ENCODE data around the gene UBE2M.

The UBE2M gene

DNA sequence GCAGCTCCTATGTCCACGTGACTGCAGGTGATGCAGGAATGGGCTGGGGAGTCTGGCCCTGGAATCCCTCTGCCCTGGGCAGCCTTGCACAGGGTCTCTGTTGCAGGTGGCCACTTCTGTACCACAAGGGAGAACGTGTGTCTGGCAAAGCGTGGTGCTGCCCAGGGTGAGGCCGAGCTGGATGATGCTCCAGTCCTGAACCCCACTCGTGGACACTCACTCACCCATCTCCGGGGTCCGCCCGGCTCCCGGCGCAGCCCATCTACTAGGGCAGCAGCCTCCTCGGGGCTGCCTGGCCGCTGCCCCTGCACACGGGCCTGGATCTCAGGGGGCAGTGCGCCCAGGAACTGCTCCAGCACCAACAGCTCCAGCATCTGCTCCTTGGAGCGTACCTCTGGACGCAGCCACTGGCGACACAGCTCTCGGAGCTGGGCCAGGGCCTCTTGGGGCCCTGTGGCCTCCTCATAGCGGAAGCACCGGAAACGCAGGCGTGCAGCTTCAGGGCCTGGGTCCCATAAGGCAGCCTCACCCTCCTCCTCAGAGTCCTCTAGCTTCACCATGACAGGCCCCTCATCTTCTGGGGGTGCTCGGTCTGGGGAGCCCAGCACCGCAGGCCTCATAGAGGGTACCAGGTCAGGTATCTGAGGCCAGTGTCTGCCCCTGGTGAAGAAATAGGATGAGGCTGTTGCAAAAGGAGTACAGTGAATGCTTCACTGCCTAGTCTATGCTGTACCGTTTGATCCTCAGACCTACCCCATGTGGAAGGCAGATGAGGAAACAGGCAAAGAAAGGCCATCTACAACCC, 12.6 kb upstream of the UBE2M start:
- no peak for DNase-seq

GRCh38 chr19:58569943-58570670, 11.7 kb upstream of the UBE2M start:
- DNase-seq, result no peak

DNA sequence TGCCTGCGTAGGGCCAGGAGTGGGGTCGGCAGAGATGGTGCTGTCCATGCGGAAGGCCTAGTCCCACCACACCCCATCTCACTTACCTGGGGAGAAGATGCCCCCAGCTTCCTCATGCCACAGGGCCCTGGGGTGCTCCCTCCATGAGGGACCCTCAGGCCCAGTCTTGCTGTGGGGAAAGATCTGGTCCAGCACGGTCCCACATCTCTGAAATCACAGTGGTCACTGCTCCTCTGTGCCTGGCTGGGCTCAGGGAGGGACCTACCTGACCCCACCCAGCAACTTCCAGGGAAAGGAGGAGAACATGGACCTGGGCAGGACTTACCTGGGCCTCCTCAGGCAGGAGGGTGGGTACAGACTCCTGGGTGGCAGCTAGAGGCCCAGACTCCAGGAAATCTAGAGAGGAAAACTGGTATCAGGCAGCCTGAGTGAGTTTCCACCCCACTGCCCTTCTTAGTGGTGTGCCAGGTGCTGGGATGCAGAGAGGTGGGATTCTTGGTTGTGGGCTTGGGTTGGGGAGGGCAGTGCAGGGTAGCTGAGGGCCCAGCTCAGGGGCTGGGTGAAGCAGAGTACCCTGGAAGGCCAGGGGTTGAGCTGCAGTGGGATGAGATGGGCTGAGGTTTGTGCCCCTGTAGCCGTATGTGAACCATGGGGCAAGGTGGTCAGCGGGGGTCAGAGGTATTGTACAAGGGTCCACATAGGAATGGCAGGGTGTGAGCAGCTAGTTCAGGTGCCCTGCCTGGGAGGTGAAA, 11.0 kb upstream of the UBE2M start:
- no peak for DNase-seq

GRCh38 chr19:58568453-58569130, 10.2 kb upstream of the UBE2M start:
- DNase-seq, result no peak

- no peak for DNase-seq
These were observed 8.6 kb upstream of the UBE2M start for GRCh38 chr19:58566989-58567388.

GRCh38 chr19:58563823-58564222, 5.4 kb upstream of the UBE2M start:
- no peak for DNase-seq

- DNase-seq, result no peak
These were observed 4.7 kb upstream of the UBE2M start for GRCh38 chr19:58563034-58563573.

DNA sequence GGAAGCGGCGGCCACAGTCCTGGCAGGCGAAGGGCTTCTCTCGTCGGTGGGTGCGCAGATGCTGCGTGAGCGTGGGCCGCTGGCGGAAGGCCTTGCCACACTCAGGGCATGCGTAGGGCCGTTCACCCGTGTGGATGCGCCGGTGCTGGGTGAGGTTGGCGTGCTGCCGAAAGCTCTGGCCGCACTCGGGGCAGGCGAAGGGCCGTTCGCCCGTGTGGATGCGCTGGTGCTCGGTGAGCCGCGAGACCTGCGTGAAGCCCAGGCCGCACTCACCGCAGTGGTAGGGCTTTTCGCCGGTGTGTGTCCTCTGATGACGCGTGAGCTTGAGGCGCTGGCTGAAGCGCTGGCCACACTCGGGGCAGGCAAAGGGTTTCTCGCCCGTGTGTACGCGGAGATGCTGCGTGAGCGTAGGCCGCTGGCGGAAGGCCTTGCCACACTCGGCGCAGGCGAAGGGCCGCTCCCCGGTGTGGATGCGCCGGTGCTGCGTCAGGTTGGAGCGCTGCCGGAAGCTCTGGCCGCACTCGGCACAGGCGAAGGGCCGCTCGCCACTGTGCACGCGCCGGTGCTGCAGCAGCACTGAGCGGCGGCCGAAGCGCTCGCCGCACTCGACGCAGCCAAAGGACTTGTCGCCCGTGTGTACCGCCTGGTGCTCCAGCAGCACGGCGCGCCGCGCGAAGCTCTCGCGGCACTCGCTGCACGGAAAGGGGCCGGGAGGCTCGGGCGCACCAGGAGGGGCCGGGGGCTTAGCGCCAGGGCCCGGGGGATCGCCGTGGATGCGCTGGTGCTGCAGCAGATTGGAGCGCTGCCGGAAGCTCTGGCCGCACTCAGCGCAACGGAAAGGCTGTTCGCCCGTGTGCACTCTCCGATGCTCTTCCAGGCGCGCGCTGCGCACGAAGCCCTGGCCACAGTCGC, 4.0 kb upstream of the UBE2M start:
- DNase-seq, result no peak

DNA sequence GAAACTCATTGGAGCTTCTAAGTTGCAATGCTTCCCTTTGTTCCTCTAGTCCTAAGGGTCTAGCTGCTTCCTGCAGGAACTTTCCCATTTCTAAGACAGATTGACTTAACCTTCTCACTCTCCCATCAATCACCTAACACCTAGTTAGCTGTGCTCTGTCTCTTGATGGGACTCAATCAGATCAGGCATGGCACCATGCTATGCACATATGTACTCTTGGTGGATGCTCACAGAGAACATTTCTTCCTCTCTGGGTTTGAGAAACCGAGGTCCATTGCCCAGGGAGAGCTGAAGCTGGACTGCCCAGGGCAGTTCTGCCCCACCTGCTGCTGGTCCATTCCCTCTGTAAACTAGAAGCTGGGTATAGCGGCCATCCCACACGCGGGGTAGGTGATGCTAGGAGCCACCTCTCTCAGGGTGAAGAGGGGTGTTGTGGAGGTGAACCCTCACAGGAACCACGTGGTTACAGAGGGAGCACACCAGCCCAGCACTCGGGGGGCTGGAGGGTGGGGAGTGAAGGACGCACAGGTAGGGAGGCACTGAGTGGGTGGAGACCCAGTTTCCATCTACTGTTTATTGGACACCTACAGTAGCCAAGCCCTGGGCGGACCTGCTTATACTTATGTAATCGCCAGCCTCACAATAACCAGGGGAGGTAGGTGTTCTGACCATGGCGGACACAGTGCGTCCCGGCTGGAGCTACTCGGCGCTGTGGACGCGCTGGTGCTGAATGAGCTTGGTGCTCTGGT, 3.1 kb upstream of the UBE2M start:
- DNase-seq, result no peak

GRCh38 chr19:58560921-58561320, 2.5 kb upstream of the UBE2M start:
- DNase-seq, result no peak

DNA sequence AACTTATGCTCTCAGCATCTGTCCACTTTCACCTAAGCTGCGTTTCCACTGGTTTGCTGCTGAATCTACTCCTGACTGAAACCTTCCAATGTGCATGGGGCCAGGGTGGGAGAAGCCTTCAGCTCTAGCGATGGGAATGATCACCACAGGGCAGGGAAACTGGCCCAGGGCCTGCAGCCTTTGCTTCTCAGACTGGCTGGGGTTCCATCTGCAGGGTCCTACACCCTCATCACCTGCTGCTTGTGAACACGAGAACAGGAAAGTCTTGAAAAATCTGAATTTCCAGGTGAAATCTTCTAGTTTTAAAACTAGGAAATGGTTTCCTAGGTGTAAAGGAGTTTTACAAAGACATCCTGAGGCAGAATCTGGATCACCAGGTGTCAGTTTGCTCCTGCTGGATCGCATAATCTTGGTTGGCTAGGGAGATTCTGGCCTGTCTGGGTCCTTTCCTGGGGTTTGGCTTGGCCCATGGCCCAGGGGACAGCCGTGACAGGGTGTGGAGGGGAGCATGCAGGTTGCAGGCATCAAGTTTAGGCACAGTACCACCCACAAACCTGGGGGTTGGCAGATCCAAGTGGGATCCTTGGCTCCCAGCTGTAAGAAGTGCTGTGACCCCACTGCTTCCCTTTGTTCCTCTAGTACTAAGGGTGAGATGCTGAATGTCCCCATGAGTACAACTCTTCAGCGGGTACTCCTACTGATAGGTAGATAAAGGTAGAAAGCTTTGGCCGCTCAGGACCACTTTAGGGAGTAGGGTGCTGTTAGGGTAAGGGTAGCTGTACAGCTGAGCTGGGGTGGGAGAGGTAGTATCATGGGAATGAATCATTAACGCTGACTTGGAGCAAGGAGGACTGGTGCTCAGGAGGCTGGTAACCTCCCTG, 1.8 kb upstream of the UBE2M start:
- no peak for DNase-seq

DNA sequence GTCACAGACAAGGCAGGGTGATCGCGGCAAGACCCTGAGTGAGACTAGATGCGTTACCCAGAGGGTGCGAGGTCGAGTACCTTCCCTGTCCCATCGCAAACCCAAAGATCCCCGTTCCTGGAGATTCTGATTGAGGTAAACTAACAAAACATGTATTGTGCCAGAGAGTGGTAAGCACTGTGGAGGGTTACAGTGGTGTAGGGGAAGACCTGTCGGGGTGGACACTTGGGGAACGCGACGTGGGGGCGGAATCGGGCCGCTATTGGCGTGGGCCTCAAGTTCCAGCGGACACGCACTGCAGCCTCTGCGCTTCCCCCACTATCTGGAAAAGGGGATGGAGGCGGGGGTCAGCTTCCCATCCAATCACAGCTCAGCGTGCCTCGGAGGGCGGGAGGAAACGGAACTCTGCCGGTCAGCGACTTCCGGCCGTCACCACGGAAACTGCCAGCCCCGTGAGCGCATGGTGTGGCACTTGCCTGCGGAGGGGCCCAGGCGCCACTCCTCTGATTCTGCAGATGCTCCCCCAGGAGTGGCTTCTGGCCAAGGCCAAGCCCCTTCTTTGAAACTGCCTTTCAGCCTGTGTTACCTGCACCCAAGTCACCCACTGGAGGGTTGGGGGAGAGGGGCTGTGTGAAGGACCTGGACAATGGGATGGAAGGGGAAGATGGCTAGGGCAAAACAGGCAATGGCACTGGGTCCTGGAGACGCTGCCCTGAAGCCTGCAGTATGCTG, 1.0 kb upstream of the UBE2M start:
- no peak for DNase-seq

DNA sequence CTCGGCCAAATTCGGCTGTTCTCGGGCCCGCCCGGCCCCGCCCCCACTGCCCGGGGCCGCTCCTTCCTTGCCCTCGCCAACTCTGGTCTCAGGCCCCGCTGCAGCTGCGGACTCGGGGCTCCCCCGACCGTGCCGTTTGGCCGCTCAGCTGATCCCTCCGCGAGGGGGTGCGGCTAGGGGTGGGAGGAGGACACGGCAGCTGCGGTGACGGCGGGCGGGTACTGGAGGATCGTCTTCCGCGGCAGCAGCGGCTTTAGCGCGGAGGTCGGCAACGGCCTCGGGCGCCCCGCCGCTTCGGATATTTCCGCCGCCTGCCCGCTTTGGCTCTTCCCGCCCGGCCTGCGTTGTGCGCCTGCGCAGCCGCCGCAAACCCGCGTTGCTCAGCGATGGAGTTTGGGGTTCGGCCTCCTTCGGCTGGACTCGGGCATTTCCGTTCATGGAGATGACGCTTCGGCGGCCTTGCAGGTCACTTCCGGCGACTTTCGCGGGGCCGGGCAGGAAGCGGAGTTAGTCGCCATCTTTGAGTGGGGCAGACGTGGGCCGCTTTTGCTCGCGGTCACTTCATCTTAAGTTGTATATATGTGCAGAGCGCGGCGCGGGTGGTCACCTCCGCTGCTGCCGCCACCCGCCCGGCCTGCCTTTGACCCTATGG, 338 bp upstream of the UBE2M start:
- DNase-seq, result no peak

- DNase-seq, result no peak
These were observed 968 bp downstream of the UBE2M start for GRCh38 chr19:58557221-58558065.

GRCh38 chr19:58556622-58557220, 1.7 kb downstream of the UBE2M start:
- no peak for DNase-seq

GRCh38 chr19:58555920-58556621, 2.3 kb downstream of the UBE2M start:
- DNase-seq, result no peak
